NB4 (cell line): ENCODE results near the gene KRAS.

Experiments
- DNase-seq: peaks from one replicate; pipeline ENCODE4 v3.0.0; 2010; ENCODE audit warnings: low read depth
- H3K4me3 ChIP-seq: one replicate; pipeline ENCODE4 v1.5.1; 2011; ENCODE audit warnings: mild to moderate bottlenecking, low read depth, low read length, moderate library complexity
- CTCF ChIP-seq: IDR thresholded peaks from one replicate; pipeline ENCODE4 v1.5.1; 2012; ENCODE audit warnings: low read depth, low read length
- MAX ChIP-seq: IDR thresholded peaks from 2 replicates; pipeline ENCODE4 v1.6.1; 2011; ENCODE audit warnings: low read depth, low read length
- MYC ChIP-seq: IDR thresholded peaks from 2 replicates; pipeline ENCODE4 v1.6.1; 2011; ENCODE audit warnings: low read depth, low read length
- POLR2A ChIP-seq: IDR thresholded peaks from 2 replicates; pipeline ENCODE4 v1.6.1; 2011; ENCODE audit warnings: mild to moderate bottlenecking; ENCODE audit not compliant: insufficient read length; ENCODE audit errors: extremely low read depth

KRAS gene

GRCh38 chr12:25186788-25187402, 63.8 kb downstream of the KRAS start:
- no peak for DNase-seq
- no peak overlapping the region for H3K4me3 ChIP-seq

GRCh38 chr12:25186038-25186787, 64.5 kb downstream of the KRAS start:
- DNase-seq, result no peak
- TF ChIP-seq CTCF, result no peak
- TF ChIP-seq MAX, result no peak
- no peak for TF ChIP-seq POLR2A
- no peak for TF ChIP-seq MYC
- no peak overlapping the region for H3K4me3 ChIP-seq

More at GRCh38 chr12:25186788-25187402, 63.8 kb downstream of the KRAS start:
- TF ChIP-seq POLR2A (no peak), CTCF (no peak), MYC (no peak), MAX (no peak)

- TF ChIP-seq MYC, result no peak
- no peak for TF ChIP-seq MAX
- no peak for TF ChIP-seq POLR2A
- TF ChIP-seq CTCF, result no peak
- no peak for DNase-seq
- H3K4me3 ChIP-seq, result no peak overlapping the region
Measured at GRCh38 chr12:25184132-25184531, 66.6 kb downstream of the KRAS start.

GRCh38 chr12:25182765-25183164, 68.0 kb downstream of the KRAS start:
- no peak for DNase-seq
- no peak overlapping the region for H3K4me3 ChIP-seq
- TF ChIP-seq MYC (no peak), MAX (no peak), CTCF (no peak), POLR2A (no peak)

- TF ChIP-seq MAX, result no peak
- no peak for TF ChIP-seq CTCF
- no peak for TF ChIP-seq POLR2A
- DNase-seq, result no peak
- no peak overlapping the region for H3K4me3 ChIP-seq
Measured at GRCh38 chr12:25162866-25163265, 87.9 kb downstream of the KRAS start.

GRCh38 chr12:25156061-25156460, 94.7 kb downstream of the KRAS start:
- H3K4me3 ChIP-seq, result no peak overlapping the region
- no peak for DNase-seq
- TF ChIP-seq MYC (no peak), CTCF (no peak), MAX (no peak), POLR2A (no peak)
